Esophagus squamous epithelium (tissue), 4 donors: ENCODE data around the gene MMAA.

Experiments used
- CTCF ChIP-seq, 6 experiments: fragments of 450-650 bp in 4 of 6; fragments of 200-600 bp in 2 of 6; sonication (generic) in 2 of 6; IDR thresholded peaks; one replicate each; pipeline ENCODE4 v1.5.1; 2016 to 2019; ENCODE audit warnings: antibody characterized with exemption in 6 of 6, mild to moderate bottlenecking in 4 of 6, moderate library complexity in 4 of 6
- POLR2A ChIP-seq, 4 donors: fragments of 450-650 bp; IDR thresholded peaks; one replicate each; pipeline ENCODE4 v1.6.1; 2017; ENCODE audit warnings: antibody characterized with exemption in 4 of 4, mild to moderate bottlenecking in 4 of 4, moderate library complexity in 3 of 4

- TF ChIP-seq CTCF (IDR thresholded peaks at IDR 0.05) (no peak), POLR2A (IDR thresholded peaks at IDR 0.05) (no peak)
Measured at GRCh38 chr4:145643295-145643694, 24.1 kb downstream of the MMAA start.
